ENCODE measurements around the gene CDK5RAP2.

The CDK5RAP2 gene

DNA sequence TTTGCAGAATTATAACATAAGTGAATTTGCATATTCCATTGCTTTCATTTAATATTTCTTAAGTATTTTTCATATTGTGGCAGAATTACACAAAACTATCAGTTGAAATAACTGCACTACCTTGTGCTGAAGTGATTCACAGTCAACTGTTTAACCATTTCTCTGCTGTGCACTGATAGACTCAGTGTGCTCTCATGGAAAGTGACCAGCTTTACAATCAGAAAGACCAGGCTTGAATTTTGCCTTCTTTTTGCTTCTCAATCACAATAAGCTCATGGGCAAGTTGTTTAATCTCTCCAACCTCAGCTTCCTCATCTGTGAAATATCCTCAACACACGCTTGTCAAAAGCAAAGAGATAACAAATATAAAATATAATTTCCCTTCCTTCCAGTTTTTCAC, 18.3 kb downstream of the CDK5RAP2 start:
- H3K36me3 ChIP-seq (ENCODE audit: insufficient read depth, low read length), result peaks cover 67% of the 10 kb centered on the region; the same call in 1 of the 2 replicates
- no peak overlapping the region for H3K9ac ChIP-seq (ENCODE audit: low read depth, low read length, poor library complexity, severe bottlenecking)
- H2AFZ ChIP-seq (ENCODE audit: low read length), result no peak overlapping the region
- no peak overlapping the region for H3K4me2 ChIP-seq (ENCODE audit: low read depth, low read length, poor library complexity, severe bottlenecking)
- H3K4me3 ChIP-seq (ENCODE audit: low read length, poor library complexity, severe bottlenecking), result no peak overlapping the region
- H3F3A ChIP-seq (ENCODE audit: low read depth), result no peaks in the 10 kb centered on the region
- no peaks in the 10 kb centered on the region for H4K20me1 ChIP-seq (ENCODE audit: insufficient read depth, low read length, poor library complexity, severe bottlenecking)
- H3K27me3 ChIP-seq (ENCODE audit: insufficient read depth, low read length, poor library complexity, severe bottlenecking), result no peaks in the 10 kb centered on the region
- H3K79me2 ChIP-seq (ENCODE audit: insufficient read depth, low read length), result peaks cover 82% of the 10 kb centered on the region
- H3K4me1 ChIP-seq (ENCODE audit: insufficient read depth, low read length, poor library complexity, severe bottlenecking), result peaks cover 42% of the 10 kb centered on the region
- TF ChIP-seq EZH2phosphoT487 (IDR thresholded peaks at IDR 0.05; ENCODE audit: borderline replicate concordance), result no peak
- TF ChIP-seq, protein P1, sequence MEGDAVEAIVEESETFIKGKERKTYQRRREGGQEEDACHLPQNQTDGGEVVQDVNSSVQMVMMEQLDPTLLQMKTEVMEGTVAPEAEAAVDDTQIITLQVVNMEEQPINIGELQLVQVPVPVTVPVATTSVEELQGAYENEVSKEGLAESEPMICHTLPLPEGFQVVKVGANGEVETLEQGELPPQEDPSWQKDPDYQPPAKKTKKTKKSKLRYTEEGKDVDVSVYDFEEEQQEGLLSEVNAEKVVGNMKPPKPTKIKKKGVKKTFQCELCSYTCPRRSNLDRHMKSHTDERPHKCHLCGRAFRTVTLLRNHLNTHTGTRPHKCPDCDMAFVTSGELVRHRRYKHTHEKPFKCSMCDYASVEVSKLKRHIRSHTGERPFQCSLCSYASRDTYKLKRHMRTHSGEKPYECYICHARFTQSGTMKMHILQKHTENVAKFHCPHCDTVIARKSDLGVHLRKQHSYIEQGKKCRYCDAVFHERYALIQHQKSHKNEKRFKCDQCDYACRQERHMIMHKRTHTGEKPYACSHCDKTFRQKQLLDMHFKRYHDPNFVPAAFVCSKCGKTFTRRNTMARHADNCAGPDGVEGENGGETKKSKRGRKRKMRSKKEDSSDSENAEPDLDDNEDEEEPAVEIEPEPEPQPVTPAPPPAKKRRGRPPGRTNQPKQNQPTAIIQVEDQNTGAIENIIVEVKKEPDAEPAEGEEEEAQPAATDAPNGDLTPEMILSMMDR (conservative IDR thresholded peaks at IDR 0.05; ENCODE audit: low read length), result no peak
- H3K9me2 ChIP-seq (replicated peaks; ENCODE audit: low read depth, low read length), result no peaks in the 10 kb centered on the region
- H3K9me3 ChIP-seq (ENCODE audit: insufficient read depth, low read depth, low read length), result no peaks in the 10 kb centered on the region

DNA sequence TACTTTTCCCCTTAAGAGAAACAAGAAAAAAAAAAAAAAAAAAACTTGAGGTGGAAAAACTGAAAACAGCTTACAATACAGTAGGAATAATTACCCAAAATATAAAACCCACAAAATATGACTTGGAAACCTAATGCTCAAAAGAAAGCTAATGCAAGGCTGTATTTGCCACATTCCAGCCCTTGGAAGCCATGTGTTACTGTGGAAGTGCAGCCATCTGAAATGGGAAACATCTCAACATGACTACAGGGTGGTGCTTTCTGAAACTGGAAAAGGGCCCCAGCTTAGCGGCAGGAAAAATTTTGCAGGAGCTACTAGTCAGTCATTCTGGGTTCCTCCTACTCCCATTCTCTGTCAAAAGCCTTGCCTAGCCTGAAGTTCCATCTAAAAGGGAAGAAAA, 20.4 kb downstream of the CDK5RAP2 start:
- Histone ChIP-seq H3K36me3 (ENCODE audit: insufficient read depth, low read length) (peaks cover 59% of the 10 kb centered on the region; the same call in 1 of the 2 replicates), H3K79me2 (ENCODE audit: insufficient read depth, low read length) (peaks cover 82% of the 10 kb centered on the region), H2AFZ (ENCODE audit: low read length) (no peak overlapping the region), H4K20me1 (ENCODE audit: insufficient read depth, low read length, poor library complexity, severe bottlenecking) (no peaks in the 10 kb centered on the region), H3K9me3 (ENCODE audit: insufficient read depth, low read depth, low read length) (no peaks in the 10 kb centered on the region), H3F3A (ENCODE audit: low read depth) (no peaks in the 10 kb centered on the region), H3K27me3 (ENCODE audit: insufficient read depth, low read length, poor library complexity, severe bottlenecking) (no peaks in the 10 kb centered on the region), H3K9me2 (replicated peaks; ENCODE audit: low read depth, low read length) (no peaks in the 10 kb centered on the region), H3K4me1 (ENCODE audit: insufficient read depth, low read length, poor library complexity, severe bottlenecking) (peaks cover 53% of the 10 kb centered on the region), H3K4me2 (ENCODE audit: low read depth, low read length, poor library complexity, severe bottlenecking) (no peak overlapping the region), H3K9ac (ENCODE audit: low read depth, low read length, poor library complexity, severe bottlenecking) (no peak overlapping the region), H3K4me3 (ENCODE audit: low read length, poor library complexity, severe bottlenecking) (no peak overlapping the region)
- TF ChIP-seq, protein P1 (conservative IDR thresholded peaks at IDR 0.05; ENCODE audit: low read length), result no peak
- no peak for TF ChIP-seq EZH2phosphoT487 (IDR thresholded peaks at IDR 0.05; ENCODE audit: borderline replicate concordance)

DNA sequence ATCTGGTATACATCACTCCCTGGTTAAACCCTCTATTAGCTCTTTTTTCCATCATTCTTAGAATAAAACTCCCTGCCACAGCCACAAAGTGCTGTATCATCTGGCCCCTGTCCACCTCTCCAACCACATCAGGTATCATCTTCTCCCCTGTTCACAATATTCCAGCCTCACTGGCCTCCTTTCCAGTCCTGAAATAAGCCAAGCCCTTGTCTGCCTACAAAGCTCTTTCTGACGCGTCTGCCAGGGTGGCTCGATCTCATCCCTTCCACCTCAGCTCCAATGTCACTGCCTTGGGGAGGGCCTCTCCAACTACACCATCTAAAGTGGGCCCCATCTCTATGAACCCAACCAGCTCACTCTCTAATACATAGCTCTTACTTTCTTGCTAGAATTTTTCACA, 21.5 kb downstream of the CDK5RAP2 start:
- Histone ChIP-seq H3K4me3 (ENCODE audit: low read length, poor library complexity, severe bottlenecking) (no peak overlapping the region), H3K9me2 (replicated peaks; ENCODE audit: low read depth, low read length) (no peaks in the 10 kb centered on the region), H3K9me3 (ENCODE audit: insufficient read depth, low read depth, low read length) (no peaks in the 10 kb centered on the region), H3F3A (ENCODE audit: low read depth) (no peaks in the 10 kb centered on the region), H3K36me3 (ENCODE audit: insufficient read depth, low read length) (peaks cover 60% of the 10 kb centered on the region), H3K9ac (ENCODE audit: low read depth, low read length, poor library complexity, severe bottlenecking) (no peak overlapping the region), H3K27me3 (ENCODE audit: insufficient read depth, low read length, poor library complexity, severe bottlenecking) (no peaks in the 10 kb centered on the region), H3K4me2 (ENCODE audit: low read depth, low read length, poor library complexity, severe bottlenecking) (no peak overlapping the region), H3K4me1 (ENCODE audit: insufficient read depth, low read length, poor library complexity, severe bottlenecking) (peaks cover 49% of the 10 kb centered on the region), H4K20me1 (ENCODE audit: insufficient read depth, low read length, poor library complexity, severe bottlenecking) (no peaks in the 10 kb centered on the region), H2AFZ (ENCODE audit: low read length) (no peak overlapping the region), H3K79me2 (ENCODE audit: insufficient read depth, low read length) (peaks cover 82% of the 10 kb centered on the region)
- TF ChIP-seq, protein P1 (conservative IDR thresholded peaks at IDR 0.05; ENCODE audit: low read length), result no peak
- no peak for TF ChIP-seq EZH2phosphoT487 (IDR thresholded peaks at IDR 0.05; ENCODE audit: borderline replicate concordance)
